Esophagus squamous epithelium (tissue), 5 donors: ENCODE results near the gene STX10. TPM values are rescaled to one million over a fixed set of nuclear protein-coding genes. Genes with fewer than 3 reads are reported as not detected.

ENCODE experiments used
- DNase-seq: peaks from one replicate; lab custom pipeline; 2025; lab: John Stamatoyannopoulos, UW
- H3K27ac ChIP-seq, 4 donors: fragments of 200-600 bp; sonication (generic); one replicate each; pipeline ENCODE4 v1.5.1; 2016 to 2019; ENCODE audit warnings: mild to moderate bottlenecking in 1 of 4
- H3K27me3 ChIP-seq, 4 donors: fragments of 200-600 bp; sonication (generic); 1 replicate in 3 of 4; 2 replicates in 1 of 4; pipeline versions ENCODE4 v1.5.1 to v1.6.0; 2017 to 2021; ENCODE audit warnings: antibody characterized with exemption in 1 of 4
- H3K36me3 ChIP-seq, 3 donors: fragments of 200-600 bp; sonication (generic); one replicate each; pipeline ENCODE4 v1.5.1; 2016 to 2019
- H3K4me1 ChIP-seq, 3 donors: fragments of 200-600 bp; sonication (generic); one replicate each; pipeline ENCODE4 v1.5.1; 2017 to 2019
- H3K4me3 ChIP-seq, 4 donors: fragments of 200-600 bp; sonication (generic); 1 replicate in 3 of 4; 2 replicates in 1 of 4; pipeline ENCODE4 v1.5.1; 2016 to 2019; ENCODE audit warnings: mild to moderate bottlenecking in 2 of 4, moderate library complexity in 1 of 4
- H3K9me3 ChIP-seq, 3 donors: fragments of 200-600 bp; sonication (generic); one replicate each; pipeline ENCODE4 v1.5.1; 2016 to 2019
- CTCF ChIP-seq, 6 experiments: fragments of 450-650 bp in 4 of 6; fragments of 200-600 bp in 2 of 6; sonication (generic) in 2 of 6; IDR thresholded peaks; one replicate each; pipeline ENCODE4 v1.5.1; 2016 to 2019; ENCODE audit warnings: antibody characterized with exemption in 6 of 6, mild to moderate bottlenecking in 4 of 6, moderate library complexity in 4 of 6
- POLR2A ChIP-seq, 4 donors: fragments of 450-650 bp; IDR thresholded peaks; one replicate each; pipeline ENCODE4 v1.6.1; 2017; ENCODE audit warnings: antibody characterized with exemption in 4 of 4, mild to moderate bottlenecking in 4 of 4, moderate library complexity in 3 of 4
- WGBS, 2 donors: methylation state at CpG; one replicate each; pipeline ENCODE4 v1.1.5; 2018; 5-methylcytosine and 5-hydroxymethylcytosine counted together
- intact Hi-C: fragments of 100-400 bp; cut with DNase I; formaldehyde crosslinking; loops from one replicate; pipeline ENCODE4 v1.15.0; 2022
- total RNA-seq, 4 donors: library from RNA; depleted of rRNA; stranded (reverse); fragments of >200 nt; gene quantifications; one replicate each; pipeline ENCODE4 v1.1.0, GENCODE V29; 2016
- donor health status: DM: yes; HTN: yes; CAD: no.

Gene STX10
- total RNA-seq, 4 donors from 2014 or later: 50.3 to 80.4 (median 69.3) TPM

- 25 to 40% methylated on average over 1 of the region's 1 CpG for WGBS, 2 donors
- H3K36me3 ChIP-seq: no peaks in the 10 kb centered on the region
- H3K4me3 ChIP-seq: no peak overlapping the region
- H3K4me1 ChIP-seq: peaks cover 48 to 79% (median 49%) of the 10 kb centered on the region in 3 donors
- no peaks in the 10 kb centered on the region for H3K9me3 ChIP-seq
- peak overlapping the region in 3 of 4 donors; percentile 3 to 52 (median 46) for H3K27ac ChIP-seq
- DNase-seq: no peak
- intact Hi-C loops: loop anchor here (10.0 kb wide), 1 partner anchor 844 kb away; the partner anchor contains the start of gene RFX1
- no peak for TF ChIP-seq POLR2A (IDR thresholded peaks at IDR 0.05)
- TF ChIP-seq CTCF (IDR thresholded peaks at IDR 0.05): no peak
- H3K27me3 ChIP-seq: no peaks in the 10 kb centered on the region
These were observed 10.4 kb upstream of the STX10 start for GRCh38 chr19:13160557-13160956.

GRCh38 chr19:13159713-13160112 is 9.5 kb upstream of the STX10 start:
- intact Hi-C loops: loop anchor here (10.0 kb wide), 1 partner anchor 845 kb away; the partner anchor contains the start of gene RFX1

DNA sequence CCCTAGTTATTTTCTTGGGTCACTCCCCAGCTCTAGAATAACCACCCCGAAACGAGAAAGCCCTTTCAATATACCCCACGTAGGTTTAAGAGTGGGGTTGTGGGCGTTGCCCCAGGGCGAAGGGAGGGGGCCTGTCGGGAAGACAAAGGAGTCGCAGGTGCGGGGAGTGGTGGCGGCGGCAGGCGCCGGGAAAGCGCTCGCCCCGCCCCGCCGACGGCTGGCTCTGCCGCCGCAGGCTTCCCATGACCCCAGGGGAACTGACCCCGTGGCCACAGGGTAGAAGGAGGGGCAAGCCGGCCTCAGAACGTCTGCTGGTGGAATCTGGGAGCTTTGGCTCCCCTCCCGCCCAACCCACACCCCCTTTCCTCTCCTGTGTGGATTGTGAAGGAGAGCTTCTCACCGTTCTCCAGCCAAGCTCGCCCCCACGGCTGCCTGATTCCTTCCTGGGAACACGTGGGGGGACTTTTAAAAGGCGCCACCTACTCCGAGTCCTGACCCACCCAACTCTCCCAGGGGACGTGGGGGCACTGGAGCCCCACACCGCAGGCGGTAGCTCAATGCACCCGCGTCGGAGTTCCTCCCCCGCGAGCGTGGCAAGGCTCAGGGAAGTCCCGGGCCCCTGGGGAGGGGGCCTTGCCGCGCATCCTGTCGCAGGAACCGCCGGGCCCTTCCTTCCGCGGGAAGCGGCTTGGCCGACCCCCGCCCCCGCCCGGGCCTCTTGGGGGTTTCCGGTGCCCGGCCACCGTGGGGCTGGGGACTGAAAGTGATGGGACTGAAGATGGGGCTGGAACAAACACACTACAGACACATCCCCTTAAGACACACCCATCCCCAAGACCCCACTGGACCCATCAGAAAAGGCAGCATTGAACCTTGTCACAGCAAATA is 5.5 kb upstream of the STX10 start:
- H3K4me1 ChIP-seq: peaks cover 17 to 51% (median 24%) of the 10 kb centered on the region in 3 donors
- H3K36me3 ChIP-seq: peaks cover 0 to 4% (median 0%) of the 10 kb centered on the region in 3 donors
- intact Hi-C loops: no loop called here
- peak overlapping the region; percentile 85 to 99 (median 92) for H3K4me3 ChIP-seq
- peak overlapping the region; percentile 96 to 100 (median 100) for H3K27ac ChIP-seq
- no peaks in the 10 kb centered on the region for H3K9me3 ChIP-seq
- no peaks in the 10 kb centered on the region for H3K27me3 ChIP-seq
- TF ChIP-seq POLR2A (IDR thresholded peaks at IDR 0.05): peak in 1 of 4 donors; percentile 24
- TF ChIP-seq CTCF (IDR thresholded peaks at IDR 0.05): no peak
- DNase-seq: peak; percentile 35
- WGBS, 2 donors: 0% methylated on average over 9 to 14 of the region's 55 CpGs

More at GRCh38 chr19:13159713-13160112, 9.5 kb upstream of the STX10 start:
- Histone ChIP-seq H3K27ac (no peak overlapping the region), H3K4me1 (peaks cover 46 to 79% (median 49%) of the 10 kb centered on the region in 3 donors), H3K4me3 (no peak overlapping the region), H3K27me3 (no peaks in the 10 kb centered on the region), H3K9me3 (no peaks in the 10 kb centered on the region), H3K36me3 (no peaks in the 10 kb centered on the region)
- WGBS, 2 donors: 83 to 88% methylated on average over 3 of the region's 3 CpGs
- no peak for DNase-seq
- TF ChIP-seq CTCF (IDR thresholded peaks at IDR 0.05): no peak
- TF ChIP-seq POLR2A (IDR thresholded peaks at IDR 0.05): no peak

GRCh38 chr19:13154911-13155471 is 4.8 kb upstream of the STX10 start:
- peak overlapping the region; percentile 85 to 99 (median 92) for H3K4me3 ChIP-seq
- intact Hi-C loops: no loop called here
- no peaks in the 10 kb centered on the region for H3K27me3 ChIP-seq
- H3K27ac ChIP-seq: peak overlapping the region; percentile 96 to 100 (median 100)
- 1 to 3% methylated on average over 13 to 18 of the region's 24 CpGs for WGBS, 2 donors
- peaks cover 0 to 4% (median 0%) of the 10 kb centered on the region in 3 donors for H3K36me3 ChIP-seq
- peak in 1 of 4 donors; percentile 38 for TF ChIP-seq POLR2A (IDR thresholded peaks at IDR 0.05)
- peak in 2 of 6 experiments; percentile 7 to 16 for TF ChIP-seq CTCF (IDR thresholded peaks at IDR 0.05)
- DNase-seq: no peak
- H3K9me3 ChIP-seq: no peaks in the 10 kb centered on the region
- peaks cover 16 to 43% (median 19%) of the 10 kb centered on the region in 3 donors for H3K4me1 ChIP-seq
